Activated CD4-positive, alpha-beta T cell treated with anti-CD3 and anti-CD28 coated beads, Interleukin-10, Interleukin-2, amounts not matched to agents 100 ng/mL and 50 ng/mL, durations not matched to agents 16 hours and 8 hours (primary cell): ENCODE results near the gene ELAVL4.
"Not testable (repeated sequence)": the region's sequence is repeated elsewhere in the genome, so short reads cannot be mapped to it uniquely, and the experiment has no call there.

Source experiments
- DNase-seq: peaks from one replicate; pipeline ENCODE4 v3.0.0-alpha.2; 2020

Gene ELAVL4

DNA sequence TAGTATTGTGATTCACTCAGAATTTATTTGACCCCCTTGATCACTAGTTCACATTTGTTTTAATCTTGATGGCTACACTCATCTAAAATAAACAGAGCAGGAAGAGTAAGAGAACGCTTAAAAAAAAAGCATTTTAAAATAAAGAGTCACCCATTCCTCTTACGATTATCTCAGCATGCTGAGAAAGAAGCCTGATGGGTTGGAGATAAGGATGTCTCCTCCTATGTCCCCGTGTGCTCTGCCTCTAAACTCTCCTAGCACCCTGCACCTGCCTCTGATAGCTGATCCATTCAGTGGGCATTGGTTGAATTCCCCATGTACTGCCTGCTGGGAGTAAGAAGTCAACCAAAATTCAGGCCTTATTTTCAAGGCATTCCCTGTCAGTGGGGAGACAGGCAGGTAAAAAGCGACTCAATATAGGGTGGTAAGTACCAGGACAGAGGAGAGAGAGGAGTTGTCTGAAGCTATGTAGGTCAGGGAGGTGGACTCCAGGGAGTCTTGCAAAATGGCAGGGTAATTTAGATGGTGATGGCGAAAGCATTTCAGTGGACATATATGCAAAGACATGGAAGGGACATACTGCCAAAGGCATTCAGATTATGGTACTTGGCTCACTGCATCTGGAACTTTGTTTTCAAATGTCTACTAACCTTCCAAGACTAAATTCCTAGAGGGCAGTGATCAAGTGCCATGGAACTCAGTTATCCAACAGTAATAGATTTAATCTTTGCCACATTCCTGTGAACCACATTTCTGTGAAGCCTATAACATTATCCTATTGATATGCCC lies 18.4 kb downstream of the ELAVL4 start:
- no peak for DNase-seq

DNA sequence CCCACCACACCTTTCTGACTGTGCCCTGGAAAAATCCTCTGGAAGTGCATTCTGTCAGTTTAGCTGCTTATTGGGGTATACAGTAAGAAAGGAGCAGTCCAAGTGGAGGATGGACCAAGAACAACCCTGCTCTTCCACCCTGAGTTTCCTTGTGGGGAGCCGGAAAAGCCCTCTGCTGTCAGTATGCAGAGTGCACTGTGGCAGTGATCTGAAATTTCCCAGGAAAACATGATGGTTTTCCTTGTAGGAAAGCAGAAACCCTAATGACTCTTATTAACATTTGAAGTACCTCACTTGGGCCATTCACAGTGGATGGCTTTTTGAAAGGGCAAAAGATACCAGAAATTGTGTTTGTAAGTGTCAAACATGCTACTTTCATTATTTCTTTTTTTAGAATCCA lies 20.5 kb downstream of the ELAVL4 start:
- DNase-seq, result no peak

DNA sequence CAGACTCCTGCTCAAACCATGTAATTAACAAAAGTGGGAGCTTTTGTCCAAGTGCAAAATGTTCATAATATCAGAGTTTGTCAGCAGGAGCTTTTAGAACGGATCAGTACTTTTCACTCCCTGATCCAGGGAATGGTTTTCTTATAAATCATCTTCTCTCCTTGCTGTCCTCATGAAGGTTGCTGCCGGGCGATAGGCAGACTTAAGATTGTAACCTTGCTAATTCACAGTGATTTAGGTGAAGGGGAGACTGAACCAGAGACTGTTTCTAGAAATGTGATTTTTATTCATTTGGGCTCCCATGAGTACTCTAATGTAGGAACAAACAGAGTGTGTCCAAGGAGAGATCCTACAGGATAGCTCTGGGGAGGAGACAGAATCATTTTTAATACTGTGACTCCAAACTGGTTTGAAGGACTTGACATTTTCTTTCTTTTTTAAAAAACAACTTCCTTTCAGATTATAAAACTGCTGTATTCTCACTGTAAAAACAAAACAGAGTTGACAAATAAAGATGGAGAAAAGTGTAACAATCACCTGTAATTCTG lies 23.7 kb downstream of the ELAVL4 start:
- no peak for DNase-seq

DNA sequence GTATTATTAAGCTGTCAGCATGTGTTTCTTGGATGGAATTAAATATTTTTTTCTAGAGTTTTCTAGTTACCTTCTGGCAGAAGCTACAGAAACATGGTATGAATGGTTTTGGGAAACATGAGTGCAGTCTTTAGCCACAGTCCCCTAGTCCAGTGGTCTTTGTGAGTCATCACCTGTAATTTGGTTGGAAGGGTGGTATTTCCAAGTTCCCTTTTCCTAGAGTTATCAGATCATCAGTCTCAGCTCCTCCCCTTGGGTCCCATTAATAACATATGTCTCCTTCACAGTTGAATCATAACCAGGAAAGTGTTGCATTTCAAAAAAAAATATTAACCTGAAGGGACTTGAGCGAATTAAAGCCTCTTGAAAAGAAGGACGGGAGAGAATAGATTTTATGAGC lies 27.0 kb downstream of the ELAVL4 start:
- DNase-seq, result no peak

DNA sequence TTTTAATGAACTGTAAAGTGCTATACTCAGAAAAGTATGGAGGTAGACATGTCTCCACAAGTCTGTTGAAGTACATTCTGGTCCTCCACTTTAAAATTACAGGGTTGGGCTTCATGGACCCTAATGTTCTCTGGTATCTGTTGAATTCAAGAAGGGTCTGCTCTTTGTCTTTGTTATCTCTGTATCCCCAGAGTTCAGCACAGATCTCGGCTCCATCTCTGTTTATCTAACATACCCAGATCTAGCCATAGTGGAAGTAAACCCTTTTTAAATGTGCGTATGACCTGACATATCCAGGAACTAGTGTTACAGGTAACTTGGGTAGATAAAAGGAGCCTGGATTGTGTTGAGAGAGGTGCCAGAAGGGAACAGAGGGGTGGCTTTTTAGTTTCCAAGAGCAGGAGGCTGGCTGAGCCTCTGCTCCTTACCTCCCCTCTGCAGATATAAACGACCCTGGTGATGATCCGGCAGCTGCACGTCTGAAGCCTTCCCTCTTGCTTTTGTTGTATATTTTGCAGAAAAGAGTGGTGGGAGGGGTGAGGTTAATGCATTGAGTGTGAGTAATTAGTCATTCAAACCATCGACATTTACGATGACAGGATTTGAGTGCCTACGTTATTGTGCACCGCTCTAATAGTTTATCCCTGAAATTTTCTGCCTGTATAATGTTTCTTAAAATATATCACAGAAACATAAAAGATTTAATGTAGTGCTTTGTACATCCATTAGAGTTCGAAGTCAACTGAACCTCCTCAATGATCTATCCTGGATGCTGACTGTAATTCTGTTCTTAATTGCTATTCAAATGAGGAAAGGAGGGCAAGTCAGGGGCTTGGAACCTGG lies 30.8 kb downstream of the ELAVL4 start:
- no peak for DNase-seq

DNA sequence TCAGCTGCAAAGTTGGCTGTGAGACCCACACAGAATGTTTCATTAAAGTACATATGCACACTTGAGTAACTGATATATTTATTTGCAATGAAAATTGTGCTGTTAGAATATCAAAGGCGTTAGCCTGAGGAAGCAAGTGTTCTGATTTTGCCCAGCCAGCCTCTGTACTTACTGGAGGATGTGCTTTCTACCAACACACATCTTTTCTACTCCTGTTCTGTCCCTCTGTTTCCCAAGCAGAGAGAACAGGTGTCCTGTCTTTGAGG lies 31.4 kb downstream of the ELAVL4 start:
- no peak for DNase-seq

DNA sequence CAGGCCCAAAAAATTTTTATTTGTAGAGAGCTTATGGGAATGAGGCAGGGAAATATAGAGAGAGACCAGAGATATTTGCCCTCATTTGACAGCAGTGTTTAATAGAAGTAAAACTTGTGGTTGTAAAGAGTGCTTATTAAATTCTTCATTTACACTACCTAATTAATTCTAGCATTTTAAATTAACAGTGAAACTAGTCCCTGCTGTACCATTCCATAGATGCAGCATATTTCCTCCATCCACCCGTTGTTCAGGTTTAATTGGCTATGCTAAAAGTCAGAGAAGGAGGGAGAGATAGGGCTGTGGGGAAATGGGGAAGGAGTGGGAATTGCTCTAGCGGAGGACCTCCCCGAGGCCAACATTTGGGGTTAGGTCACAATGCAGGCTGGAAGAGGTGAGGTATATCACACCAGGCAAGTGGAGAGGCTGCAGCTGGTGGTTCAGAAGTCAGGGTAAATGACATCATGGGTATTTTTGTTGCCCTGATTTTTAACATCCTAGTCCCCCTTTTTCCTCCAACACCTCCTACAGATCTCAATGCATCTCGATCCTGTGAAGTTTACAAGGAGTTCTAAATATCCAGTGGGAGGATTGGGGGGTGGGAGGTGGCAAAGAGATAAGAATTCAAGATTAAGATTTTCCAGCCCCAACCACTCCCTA lies 38.6 kb downstream of the ELAVL4 start:
- DNase-seq, result no peak

DNA sequence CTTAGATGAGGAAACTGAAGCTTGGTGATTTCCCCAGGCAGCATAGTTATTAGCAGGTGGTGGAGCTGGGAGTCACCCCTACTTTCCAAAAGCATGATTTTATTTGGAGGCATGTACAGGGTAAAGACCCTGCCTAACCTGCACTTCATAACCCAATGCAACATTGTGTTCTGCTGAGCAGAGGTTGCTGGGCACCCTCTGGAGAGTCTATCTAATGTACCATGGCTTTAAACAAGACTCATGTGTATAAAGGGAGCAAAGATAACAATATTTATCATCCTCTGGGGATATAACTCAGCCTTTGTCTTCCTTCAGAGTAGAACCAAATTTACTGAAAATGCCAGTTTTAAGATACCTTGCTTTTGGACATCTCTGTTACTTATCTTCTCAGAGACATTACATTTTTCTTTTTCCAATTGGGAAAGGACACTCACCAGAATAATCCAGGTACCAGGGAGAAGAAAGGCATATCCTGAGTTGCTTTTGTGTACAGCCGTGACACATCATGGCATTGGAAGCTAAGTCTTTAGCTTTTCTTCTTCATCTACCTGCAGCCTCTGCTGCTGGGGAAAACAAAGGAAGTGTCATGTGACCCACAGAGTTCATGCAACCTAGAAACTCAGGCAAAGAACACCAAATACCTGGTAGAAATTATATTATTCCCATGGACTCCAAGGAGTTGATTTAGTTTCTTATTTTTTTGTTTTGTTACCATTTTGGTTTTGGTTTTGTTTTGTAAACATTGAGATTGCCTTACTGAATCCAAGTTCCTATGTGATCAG lies 39.6 kb downstream of the ELAVL4 start:
- DNase-seq, result no peak

DNA sequence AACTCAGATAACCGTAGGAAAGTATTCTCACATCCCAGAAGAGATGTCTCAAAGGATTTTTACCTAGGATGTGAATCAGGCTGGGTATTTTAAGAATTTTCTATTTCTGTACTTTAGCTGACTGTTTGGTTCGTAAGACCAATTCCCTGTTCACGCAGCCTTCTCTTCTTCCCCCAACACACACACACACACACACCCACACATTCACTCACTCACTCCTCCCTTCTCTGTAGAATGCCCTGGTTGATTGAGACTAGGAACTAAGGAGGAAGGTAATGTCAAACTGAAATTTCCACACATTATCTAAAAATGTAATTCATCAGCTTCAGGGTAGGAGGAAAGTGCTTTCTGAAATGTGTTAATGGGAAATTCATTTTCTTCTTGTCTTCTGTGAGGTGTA lies 43.5 kb downstream of the ELAVL4 start:
- no peak for DNase-seq

DNA sequence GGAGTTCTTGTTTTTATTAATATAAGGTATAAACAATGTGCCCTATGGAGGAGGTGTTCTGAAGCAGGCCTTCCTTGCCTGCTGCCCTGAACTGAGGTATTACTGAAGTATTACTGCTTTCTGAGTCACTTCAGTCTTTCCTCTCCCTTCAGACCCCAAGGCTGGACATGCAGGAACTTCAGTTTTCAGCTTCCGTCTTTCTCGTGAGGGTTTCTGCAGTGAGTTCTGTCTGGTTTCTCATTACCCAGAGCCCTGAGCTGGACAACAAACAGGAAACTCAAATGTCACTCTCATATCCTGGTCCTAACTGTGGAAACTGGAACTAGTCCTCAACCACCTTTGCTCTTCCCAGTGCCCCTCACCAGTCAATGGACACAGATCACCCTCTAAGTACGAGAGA lies 46.8 kb downstream of the ELAVL4 start:
- no peak for DNase-seq

DNA sequence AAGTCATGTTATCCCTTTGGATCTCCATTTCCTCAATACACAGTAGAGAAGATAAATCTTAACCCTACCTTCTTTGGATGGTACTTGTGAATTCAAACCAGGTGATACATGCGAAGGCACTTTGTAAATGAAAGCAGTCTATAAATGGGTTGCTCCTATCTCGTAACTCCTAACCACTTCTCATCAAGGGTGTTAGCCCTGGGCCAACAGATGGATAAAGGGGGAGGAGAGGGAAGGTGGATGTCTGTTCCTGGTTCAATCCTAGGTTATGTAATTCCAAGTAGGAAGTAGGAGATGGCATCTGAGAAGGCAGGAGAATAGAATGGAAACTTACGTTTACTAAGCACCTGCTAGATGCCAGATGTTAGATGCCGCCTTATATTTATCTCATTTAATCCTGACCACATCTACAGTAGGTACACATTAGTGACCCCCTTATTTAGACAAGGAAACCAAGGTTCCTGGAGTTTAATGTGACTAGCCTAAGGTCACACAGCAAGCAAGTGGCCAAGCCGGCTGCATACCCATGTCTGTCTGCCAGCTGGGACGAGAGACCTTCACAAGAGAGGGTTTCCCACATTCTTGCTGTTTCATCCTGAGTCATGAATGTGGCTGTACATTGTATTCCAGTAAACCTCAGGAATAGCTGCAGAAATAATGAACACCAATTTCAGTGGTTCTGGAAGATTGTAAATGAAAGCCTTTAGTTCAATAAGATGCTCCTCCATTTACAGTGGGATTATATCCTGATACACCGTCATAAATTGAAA lies 47.7 kb downstream of the ELAVL4 start:
- DNase-seq, result no peak

DNA sequence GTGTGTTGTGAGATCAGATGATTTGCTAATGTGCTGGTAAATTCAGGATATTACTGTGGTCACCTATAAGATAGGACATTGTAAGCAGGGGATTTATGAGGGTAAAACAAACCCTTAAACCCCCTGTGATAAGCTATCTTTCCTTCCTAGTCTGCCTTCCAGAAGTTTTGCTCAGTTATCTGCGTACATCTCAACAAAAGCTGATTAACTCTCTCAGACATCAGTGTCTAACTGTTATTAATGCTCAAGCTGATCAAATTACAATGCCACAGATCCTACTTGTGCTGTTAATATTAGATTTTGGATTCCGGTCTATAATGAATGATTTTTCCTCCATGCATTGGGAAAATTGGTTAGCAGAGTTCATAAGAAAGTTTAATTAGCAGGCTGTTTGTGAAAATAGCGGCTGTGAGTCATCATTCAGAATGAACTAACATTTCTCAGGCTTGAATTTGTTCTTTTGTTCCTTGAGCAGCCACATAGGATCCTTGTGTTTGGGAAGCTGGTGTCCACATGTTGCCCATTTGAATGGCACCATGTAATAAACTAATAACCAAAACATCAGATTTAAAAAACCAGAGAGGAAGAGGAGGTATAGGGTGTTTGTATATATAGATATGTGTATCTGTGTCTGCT lies 48.7 kb downstream of the ELAVL4 start:
- no peak for DNase-seq

DNA sequence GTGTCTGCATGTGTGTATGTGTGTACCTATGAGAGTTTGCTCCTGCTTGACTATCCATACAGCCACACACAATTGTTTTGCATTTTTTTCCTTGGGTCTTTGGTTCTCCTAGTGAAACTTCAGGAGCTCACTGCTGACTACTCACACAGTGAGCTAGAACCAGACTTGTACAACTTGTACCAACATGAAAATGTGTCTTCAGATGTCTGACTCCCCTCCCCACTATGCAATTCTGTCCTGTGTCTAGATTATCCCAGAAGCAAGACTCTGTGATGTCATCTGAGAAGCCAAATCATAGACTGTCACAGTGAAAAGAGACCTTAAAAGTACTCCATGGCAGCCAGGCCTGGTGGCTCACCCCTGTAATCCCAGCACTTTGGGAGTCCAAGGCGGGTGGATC lies 49.7 kb downstream of the ELAVL4 start:
- no peak for DNase-seq

DNA sequence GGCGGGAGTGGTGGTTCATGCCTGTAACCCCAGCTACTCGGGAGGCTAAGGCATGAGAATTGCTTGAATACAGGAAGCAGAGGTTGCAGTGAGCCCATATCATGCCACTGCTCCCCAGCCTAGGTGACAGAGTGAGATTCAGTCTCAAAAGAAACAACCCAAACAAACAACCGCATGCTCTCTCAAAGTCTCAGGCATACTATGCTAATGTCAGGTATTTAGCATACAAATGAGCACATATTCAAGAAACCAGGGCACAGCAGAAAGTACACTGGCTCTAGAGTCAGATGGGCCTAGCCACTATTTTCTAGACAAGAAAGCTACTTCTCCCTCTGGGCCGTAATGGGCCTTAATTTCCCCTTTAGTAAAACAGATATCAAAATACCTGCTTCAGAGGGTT lies 55.0 kb downstream of the ELAVL4 start:
- no peak for DNase-seq

DNA sequence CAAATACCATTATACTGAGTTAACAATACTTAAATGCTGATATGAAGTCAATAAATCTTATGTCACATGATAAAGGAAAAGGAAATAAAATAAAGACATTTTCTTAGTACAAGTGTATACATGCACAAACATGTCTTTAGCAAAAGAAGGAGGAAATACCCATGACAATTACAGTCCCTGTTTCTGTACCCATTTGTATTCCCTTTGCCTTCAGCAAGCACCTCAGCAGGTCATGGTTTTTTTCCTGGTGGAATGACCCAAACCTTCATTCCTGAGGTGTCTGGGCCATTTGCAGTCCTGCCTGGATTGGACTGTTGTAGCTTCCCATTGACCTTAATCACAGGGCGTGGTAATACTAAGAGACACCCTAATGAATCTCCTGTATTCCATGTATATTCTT lies 57.6 kb downstream of the ELAVL4 start:
- DNase-seq, result not testable (repeated sequence)

DNA sequence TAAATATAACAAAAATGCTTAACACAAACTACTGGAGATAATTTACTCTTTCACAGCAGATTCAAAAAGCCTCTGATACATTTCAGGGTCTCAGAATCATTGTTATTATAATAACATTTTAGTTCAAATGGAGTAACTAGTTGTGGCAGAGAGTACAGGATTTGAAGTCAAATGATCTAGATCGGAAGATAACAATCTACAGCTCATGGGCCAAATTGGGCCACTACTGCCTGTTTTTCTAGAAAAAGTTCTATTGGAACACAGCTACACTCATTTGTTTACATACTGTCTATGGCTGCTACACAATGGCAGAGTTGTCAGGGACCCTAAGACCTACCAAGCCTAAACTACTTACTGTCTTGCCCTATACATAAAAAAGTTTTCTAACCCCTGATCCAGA lies 63.6 kb downstream of the ELAVL4 start:
- no peak for DNase-seq

DNA sequence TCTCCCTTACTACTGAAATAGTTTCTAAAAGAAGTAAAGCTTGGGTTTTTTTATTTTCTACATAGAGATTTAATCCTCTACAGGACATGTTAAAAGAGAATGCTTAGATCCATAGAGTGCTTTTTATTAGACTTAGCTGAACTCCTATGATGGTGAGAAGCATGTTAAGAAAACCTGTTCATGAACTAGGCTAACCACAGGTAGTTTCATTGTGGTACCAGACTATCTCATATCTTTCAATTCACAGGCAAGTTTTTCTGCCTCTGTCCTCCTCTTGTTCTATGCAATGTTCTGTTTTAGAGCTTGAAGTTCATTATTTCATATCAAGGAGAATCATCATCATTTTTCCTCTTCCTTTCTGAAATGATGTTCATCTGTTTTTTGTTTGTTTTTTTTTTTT lies 65.4 kb downstream of the ELAVL4 start:
- no peak for DNase-seq

DNA sequence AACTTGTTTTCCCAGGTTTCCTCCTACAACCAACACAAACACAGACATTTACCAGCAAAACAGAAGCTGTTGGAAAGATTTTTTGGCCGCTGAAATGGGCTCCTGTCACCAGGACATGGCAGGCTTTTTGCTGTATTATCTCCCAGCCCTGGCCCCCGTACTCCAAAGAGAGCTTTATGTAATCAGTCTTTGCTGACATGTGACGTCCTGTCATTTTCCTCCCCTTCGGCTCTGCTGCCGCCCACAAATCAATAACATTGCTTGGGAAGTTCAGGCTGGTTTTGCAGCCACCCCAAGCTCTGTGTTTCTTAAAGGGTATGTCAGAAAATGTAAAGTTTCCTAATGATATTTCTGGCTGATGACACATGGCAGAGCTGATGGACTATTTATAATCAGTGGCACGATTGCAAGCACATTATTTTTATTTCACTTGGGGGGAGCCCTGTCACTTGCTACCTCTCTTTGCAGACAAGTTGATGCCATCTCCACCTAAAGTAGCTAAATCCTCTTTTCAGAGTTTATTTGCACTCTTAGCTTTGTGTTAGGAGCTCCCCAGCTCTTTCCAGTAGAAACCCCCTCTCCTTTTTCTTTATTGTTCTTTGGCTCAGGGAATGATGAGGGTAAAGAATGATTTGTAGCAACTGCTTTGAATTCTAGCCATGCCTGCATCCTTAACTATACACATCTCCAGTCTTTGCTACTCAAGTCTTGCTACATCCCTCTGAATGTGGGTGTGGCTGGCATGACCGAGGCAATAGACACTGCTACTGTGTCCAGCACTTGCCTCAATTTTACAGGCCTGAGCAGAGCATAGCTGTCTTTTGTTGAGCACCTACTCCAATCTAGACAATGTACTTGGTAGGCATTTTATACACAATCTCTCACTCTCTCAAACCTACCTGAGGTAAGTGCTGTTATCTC lies 67.3 kb downstream of the ELAVL4 start:
- DNase-seq, result no peak

DNA sequence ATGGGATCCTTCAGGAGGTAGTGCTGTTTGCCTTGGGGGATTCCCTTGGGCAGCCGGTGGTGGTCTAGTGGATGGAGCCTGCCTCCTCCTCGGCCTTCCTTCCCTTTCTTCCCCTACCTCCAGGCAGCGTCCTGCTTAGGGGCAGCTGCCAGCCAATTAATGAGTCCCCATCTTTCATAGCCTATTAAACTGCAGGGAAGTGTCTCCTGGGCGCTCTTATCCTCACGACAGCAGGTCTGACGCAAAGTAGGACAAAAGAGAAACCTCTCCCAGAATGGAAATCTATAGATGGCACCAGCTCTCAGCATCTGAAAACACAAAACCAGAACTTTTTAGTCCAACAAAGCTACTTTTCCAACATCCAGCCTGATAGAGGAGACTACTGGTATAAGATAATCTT lies 69.3 kb downstream of the ELAVL4 start:
- no peak for DNase-seq

DNA sequence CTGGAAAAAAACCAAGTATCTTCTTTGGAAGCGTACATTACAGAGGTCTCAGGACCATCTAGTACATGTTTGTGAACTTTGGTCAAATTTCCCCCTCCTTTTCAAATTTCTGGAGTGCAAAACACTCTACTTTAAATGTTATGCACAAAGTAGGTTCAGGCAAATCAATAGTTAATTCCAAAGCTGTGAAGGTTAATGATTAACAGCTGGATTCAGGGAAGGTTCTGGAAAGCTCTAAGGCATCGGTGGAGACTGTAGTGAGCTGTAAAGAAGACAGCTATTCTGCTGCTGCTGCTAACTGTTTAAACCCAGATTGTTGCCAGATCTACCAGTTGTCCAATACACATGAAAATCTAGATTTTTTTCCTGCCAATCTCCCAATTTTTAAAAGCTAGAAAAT lies 70.9 kb downstream of the ELAVL4 start:
- no peak for DNase-seq

DNA sequence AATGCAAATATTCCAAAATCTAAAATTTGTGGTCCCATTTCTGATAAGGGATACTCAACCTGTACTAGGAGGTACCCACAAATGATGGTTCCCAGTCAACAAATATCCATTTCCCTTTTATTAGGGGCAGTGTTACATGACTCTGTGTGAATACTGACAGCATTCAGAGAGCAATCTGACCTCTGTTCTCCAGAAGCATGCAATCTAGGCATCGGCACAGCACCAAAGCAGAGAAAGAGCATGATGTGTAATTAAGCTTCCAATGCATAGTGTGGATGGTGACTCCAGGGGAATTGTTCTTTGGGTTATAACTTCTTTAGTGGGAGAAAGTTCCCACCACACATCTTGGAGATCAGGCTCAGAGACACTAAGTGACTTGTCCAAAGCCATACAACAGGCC lies 71.6 kb downstream of the ELAVL4 start:
- no peak for DNase-seq
